Lower leg skin (tissue), 3 donors: ENCODE results near the gene GRAMD4.

Source experiments
- CTCF ChIP-seq, 3 donors: fragments of 450-650 bp; IDR thresholded peaks; one replicate each; pipeline ENCODE4 v1.5.1; 2016; ENCODE audit warnings: antibody characterized with exemption in 3 of 3, mild to moderate bottlenecking in 3 of 3, moderate library complexity in 2 of 3
- POLR2A ChIP-seq, 2 donors: fragments of 450-650 bp; IDR thresholded peaks; one replicate each; pipeline ENCODE4 v1.6.1; 2016 to 2017; ENCODE audit warnings: antibody characterized with exemption in 2 of 2, mild to moderate bottlenecking in 1 of 2, moderate library complexity in 1 of 2

- TF ChIP-seq CTCF (IDR thresholded peaks at IDR 0.05) (no peak), POLR2A (IDR thresholded peaks at IDR 0.05) (no peak)
Observed at GRCh38 chr22:46588279-46589140, 31.7 kb upstream of the GRAMD4 start.
